Tongue (tissue), 2 donors: ENCODE measurements around the gene SLC25A44. TPM values are rescaled to one million over a fixed set of nuclear protein-coding genes. Genes with fewer than 3 reads are reported as not detected.

ENCODE experiments used
- DNase-seq: peaks from one replicate; pipeline ENCODE4 v3.0.0-alpha.2; 2015
- total RNA-seq: library from RNA; depleted of rRNA; stranded (reverse); fragments of >200 nt; gene quantifications from one replicate; pipeline ENCODE4 v1.2.3, GENCODE V29; 2014

SLC25A44 gene
- total RNA-seq: 9.4 TPM

- peak; percentile 100 for DNase-seq
Measured at GRCh38 chr1:156193488-156194299, at the start of gene SLC25A44. Gene SLC25A44 (plus strand): TSS chr1:156194104. CDS start chr1:156199848, 5,744 bp downstream.

- peak; percentile 6 for DNase-seq
Measured at GRCh38 chr1:156144742-156145141, 49.2 kb upstream of the SLC25A44 start.

DNA sequence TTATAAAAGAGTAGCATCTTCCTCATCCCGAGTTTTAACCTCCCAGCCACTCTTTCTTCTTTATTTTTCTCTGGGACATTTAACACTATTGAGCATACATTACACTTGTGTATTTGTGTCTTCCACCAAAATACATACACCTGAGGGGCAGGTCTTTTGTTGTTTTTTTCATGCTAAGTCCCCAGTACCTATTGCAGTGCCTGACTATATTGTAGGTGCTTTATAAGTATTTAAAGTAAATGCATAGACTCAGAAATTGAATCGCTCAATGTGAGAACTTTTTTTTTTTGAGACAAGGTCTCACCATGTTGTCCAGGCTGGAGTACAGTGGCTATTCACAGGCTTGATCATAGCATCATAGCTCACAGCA is 48.3 kb upstream of the SLC25A44 start:
- DNase-seq: no peak

DNA sequence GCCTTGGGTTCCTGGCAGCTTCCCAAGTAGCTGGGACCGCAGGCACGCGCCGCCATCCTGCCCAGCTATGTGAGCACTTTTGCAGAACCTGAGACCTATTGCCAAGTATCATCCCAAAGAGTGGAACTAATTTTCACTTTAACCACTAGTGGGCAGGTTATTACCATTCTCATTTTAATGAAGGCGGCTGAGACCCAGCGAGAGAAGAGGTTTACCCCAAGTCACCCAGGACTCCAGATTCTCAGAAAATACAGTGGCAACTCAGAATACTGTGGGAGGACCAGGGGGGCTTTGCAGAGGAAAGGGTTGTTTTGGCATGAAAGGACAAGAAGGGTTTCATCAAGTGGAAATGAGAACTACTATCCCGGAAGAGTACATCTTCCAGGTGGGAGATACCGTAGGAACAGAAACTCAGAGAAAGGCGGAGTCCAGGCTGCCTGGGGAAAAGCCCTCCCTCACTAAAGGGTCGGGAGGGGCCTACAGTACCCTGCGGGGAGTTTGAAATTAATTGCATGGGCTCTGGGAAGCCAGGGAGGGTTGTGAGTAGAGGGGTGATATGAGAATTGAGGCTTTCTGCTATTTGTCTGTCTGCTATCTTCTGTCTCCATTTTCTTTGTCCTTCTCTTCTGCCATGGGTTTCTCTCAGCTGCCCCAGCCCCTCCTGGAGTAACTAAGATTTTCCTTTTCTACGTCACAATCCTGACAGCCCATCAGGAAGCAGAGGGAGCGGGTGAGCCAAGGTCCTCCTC is 47.7 kb upstream of the SLC25A44 start:
- DNase-seq: peak; percentile 86

DNA sequence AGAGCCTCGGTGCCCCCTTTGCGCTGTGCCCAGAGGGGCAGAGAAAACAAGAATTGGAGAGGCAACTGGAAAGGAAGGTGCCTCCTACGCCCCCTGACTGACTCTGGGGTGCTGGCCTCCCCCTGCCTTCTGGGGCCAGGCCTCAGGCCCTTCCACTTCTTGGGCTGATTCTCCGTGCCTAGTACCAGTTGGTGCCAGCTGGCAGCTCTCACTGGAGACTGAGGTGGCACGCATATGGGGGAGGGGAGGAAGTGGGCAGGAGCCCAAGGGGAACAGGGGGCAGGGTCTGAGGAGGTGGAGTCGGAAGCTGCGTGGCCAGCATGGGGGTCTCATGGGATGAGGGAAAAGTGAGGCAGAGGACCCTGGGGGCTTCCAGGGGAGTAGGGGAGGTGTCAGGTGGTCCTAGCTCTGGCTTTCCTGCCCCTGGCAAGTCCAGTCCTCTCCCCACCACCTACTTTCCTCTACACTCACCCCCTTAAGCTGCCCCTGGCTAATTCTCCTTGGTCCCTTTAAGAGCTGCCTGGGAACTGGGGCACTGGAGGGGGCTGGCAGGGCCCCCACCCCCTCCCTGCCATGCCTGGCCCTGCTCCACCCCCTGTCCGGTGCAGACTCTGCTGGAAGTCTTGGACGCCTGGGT is 47.0 kb upstream of the SLC25A44 start:
- DNase-seq: peak; percentile 65

- peak; percentile 8 for DNase-seq
Measured at GRCh38 chr1:156148216-156148615, 45.7 kb upstream of the SLC25A44 start.

- DNase-seq: no peak
Measured at GRCh38 chr1:156149374-156150332, 44.3 kb upstream of the SLC25A44 start.

GRCh38 chr1:156150333-156151011 is 43.4 kb upstream of the SLC25A44 start:
- no peak for DNase-seq

DNA sequence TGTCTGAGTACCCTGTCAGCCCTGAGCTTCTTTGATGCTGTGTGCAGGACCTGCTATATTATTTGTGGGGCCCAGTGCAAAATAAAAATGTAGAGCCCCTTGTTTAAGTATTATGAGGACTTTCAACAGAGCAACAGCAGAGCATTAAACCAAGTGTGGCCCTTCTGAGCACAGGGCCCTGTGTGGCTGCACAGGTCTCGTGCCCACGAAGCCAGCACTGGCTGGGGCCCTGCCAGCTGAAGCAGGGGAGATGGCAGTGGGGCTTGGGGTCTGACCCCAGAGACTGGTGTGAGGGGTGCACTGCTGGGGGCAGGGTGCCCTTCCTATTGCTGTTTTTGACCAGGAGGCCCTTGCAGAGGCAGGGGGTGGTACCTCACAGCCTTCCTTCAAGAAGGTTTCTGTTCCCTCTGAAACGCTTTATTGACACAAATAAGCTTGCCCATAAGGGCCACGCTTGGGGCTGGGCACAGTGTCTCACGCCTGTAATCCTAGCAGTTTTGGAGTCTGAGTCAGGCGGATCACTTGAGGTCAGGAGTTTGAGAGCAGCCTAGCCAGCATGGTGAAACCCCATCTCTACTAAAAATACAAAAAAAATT is 42.7 kb upstream of the SLC25A44 start:
- no peak for DNase-seq

GRCh38 chr1:156152628-156153027 is 41.3 kb upstream of the SLC25A44 start:
- DNase-seq: no peak

- DNase-seq: peak; percentile 77
Measured at GRCh38 chr1:156153362-156153761, 40.5 kb upstream of the SLC25A44 start, which contains the start of gene SEMA4A. Gene SEMA4A (plus strand): TSS chr1:156153585. CDS start chr1:156154579, 994 bp downstream.

GRCh38 chr1:156154317-156154749 is 39.6 kb upstream of the SLC25A44 start:
- DNase-seq: no peak

- no peak for DNase-seq
Measured at GRCh38 chr1:156155756-156156510, 38.0 kb upstream of the SLC25A44 start.

- no peak for DNase-seq
Measured at GRCh38 chr1:156157506-156157905, 36.4 kb upstream of the SLC25A44 start.

DNA sequence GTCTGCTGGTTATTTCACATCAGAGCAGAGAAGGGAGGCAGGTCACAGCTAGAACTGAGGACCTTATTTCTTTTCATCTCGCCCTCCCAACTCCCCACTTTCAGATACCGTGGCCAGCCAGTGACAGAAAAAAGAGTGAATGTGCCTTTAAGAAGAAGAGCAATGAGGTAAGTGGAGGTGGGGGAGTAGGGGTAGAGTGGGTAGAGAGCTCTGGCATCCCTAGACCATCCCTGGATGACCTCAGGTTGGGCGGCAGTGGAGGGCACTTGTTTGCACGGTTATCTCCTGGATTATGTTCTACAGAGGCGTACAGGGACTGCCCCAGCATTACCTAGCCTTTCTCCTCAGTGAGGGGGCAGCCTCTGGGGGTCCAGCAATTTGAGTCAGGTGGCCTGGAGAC is 35.9 kb upstream of the SLC25A44 start:
- DNase-seq: no peak

GRCh38 chr1:156160000-156160742 is 33.7 kb upstream of the SLC25A44 start:
- no peak for DNase-seq

DNA sequence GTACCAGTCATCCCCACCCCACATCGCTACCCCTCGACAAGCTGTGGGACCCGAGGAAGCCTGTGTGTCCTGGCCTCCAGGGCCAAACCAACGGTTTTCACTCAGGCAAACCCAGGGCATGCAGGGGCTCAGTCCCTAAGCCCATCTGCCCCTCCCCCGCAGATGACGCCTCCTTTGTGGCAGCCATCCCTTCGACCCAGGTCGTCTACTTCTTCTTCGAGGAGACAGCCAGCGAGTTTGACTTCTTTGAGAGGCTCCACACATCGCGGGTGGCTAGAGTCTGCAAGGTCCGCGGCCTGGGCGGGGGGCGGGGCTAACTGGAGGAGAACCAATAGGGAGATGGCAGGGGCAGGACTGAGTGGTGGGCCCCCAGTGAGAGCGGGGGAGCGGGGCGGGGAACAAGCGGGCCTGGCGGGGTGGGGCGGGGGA is 33.1 kb upstream of the SLC25A44 start:
- DNase-seq: peak; percentile 96

DNA sequence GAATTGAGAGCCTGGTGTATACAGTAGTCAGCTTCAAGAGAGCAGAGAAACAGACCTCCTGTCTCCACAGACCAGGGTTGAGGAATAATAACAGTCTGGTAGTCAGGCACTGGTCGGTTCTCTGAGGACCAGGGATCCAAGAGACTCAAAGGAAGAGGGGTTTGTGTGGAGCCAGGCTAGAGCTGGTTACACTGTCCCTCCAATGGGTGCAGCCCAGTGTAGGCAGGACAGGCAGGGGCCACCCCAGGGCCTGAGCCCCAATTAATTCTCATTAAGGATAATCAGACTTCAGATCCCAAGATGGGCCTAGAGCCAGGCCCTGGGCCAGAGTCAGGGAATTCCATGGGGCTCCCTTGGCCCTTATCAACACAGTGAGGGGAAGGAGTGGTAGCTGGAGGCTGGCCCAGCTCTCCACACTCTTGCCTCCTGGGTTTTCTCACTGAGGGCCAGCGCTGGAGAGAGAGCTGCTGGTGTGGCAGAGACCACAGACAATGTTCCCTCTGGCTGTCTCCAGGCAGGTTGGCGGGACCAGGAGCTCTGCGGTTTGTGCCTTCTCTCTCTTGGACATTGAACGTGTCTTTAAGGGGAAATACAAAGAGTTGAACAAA is 31.4 kb upstream of the SLC25A44 start:
- no peak for DNase-seq

DNA sequence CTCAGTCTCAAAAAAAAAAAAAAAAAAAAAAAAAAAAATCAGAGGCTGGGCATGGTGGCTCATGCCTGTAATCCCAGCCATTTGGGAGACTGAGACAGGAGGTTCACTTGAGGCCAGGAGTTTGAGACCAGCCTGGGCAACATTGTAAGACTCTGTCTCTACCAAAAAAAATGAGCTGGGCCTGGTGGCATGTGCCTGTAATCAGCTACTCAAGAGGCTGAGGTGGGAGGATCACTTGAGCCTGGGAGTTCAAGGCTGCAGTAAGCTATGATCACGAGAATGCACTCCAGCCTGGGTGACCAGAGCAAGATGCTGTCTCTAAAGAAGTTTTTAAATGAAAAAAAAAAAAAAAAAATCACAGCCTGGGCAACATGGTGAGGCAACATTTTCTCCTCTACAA is 30.2 kb upstream of the SLC25A44 start:
- DNase-seq: no peak
